ENCODE results near the gene RBM38. TPM values are rescaled to one million over a fixed set of nuclear protein-coding genes. Genes with fewer than 3 reads are reported as not detected.
"Not testable (repeated sequence)": the region's sequence is repeated elsewhere in the genome, so short reads cannot be mapped to it uniquely, and the experiment has no call there.

Gene RBM38
- total RNA-seq, 4 donors from 2014 or later, result 11.0 to 16.0 (median 12.0) TPM

DNA sequence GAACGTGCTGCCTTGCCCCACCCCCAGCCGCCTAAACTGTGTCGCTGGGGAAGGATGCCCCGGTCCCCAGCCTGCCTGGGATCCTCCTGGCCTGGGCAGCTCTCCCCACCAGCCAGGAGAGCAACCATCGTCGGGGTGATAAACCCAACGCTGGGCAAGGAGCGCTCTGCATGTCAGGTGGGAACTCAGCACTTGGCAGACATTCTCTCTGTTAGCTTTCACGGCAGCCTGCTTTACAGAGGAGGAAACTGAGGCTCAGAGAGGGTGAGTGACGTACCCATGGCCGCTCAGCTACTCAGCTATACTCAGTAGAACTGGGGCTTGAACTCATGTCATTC lies 37.9 kb downstream of the RBM38 start:
- Histone ChIP-seq H3K27me3 (no peaks in the 10 kb centered on the region), H3K27ac (no peak overlapping the region), H3K36me3 (no peaks in the 10 kb centered on the region), H3K4me3 (replicated peaks in 1 of 3) (no peak overlapping the region), H3K9me3 (no peaks in the 10 kb centered on the region), H3K4me1 (peaks cover 0 to 3% of the 10 kb centered on the region in 2 donors)
- intact Hi-C loops (cut with DNase I), result no loop called here
- TF ChIP-seq CTCF (IDR thresholded peaks at IDR 0.05), result no peak
- no peak for TF ChIP-seq POLR2A (IDR thresholded peaks at IDR 0.05)
- WGBS, 2 donors, result 96% methylated on average over 6 of the region's 11 CpGs; no CpG with 5 or more reads in 1 of the 2 donors
- DNase-seq, result no peak

DNA sequence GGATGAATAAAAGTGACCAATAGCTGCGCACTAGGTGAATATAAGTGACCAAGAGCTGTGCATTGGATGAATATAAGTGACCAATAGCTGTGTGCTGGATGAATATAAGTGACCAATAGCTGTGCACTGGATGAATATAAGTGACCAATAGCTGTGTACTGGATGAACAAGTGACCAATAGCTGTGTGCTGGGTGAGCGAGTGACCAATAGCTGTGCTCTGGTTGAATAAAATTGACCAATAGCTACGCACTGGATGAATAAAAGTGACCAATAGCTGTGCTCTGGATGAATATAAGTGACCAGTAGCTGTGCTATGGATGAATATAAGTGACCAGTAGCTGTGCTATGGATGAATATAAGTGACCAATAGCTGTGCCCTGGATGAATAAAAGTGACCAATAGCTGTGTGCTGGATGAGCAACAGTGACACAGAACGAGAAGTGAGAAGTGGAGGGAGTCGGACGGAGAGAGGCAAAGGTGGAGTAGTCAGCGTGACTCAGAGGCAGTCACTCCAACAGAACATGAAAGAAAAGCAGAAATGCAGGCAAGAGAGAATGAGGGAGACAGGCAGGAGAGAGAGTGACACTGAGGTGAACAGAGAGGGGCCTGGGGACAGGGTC lies 38.5 kb downstream of the RBM38 start:
- H3K4me1 ChIP-seq, result peaks cover 0 to 3% of the 10 kb centered on the region in 2 donors
- no peak overlapping the region for H3K4me3 ChIP-seq (replicated peaks in 1 of 3)
- 78 to 86% methylated on average over 7 of the region's 7 CpGs for WGBS, 2 donors
- no peak overlapping the region for H3K27ac ChIP-seq
- H3K36me3 ChIP-seq, result no peaks in the 10 kb centered on the region
- no peaks in the 10 kb centered on the region for H3K27me3 ChIP-seq
- intact Hi-C loops (cut with DNase I), result no loop called here
- TF ChIP-seq CTCF (IDR thresholded peaks at IDR 0.05) (no peak), POLR2A (IDR thresholded peaks at IDR 0.05) (no peak)
- DNase-seq, result no peak
- no peaks in the 10 kb centered on the region for H3K9me3 ChIP-seq

DNA sequence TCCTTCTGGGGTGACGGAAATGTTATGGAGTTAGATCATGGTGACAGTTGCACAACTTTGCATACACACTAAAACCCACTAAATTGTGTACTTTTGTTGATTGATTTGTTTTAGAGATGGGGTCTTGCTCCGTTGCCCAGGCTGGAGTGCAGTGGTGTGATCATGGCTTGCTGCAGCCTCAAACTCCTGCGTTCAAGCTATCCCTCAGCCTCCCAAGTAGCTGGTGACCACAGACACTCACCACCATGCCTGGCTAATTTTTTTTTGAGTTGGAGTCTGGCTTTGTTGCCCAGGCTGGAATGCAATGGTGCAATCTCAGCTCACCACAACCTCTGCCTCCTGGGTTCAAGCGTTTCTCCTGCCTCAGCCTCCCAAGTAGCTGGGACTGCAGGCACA lies 39.0 kb downstream of the RBM38 start:
- WGBS, 2 donors, result 88% methylated on average over 4 of the region's 4 CpGs
- H3K9me3 ChIP-seq; intact Hi-C loops (cut with DNase I): not testable (repeated sequence)

GRCh38 chr20:57431539-57431835 lies 40.3 kb downstream of the RBM38 start:
- peaks cover 9 to 13% of the 10 kb centered on the region in 2 donors for H3K4me1 ChIP-seq
- DNase-seq, result no peak
- 60 to 74% methylated on average over 3 to 5 of the region's 5 CpGs for WGBS, 2 donors

More for the DNA sequence above, 39.0 kb downstream of the RBM38 start:
- H3K4me3 ChIP-seq (replicated peaks in 1 of 3); H3K36me3 ChIP-seq; DNase-seq; H3K4me1 ChIP-seq; H3K27me3 ChIP-seq; H3K27ac ChIP-seq: not testable (repeated sequence)

GRCh38 chr20:57432480-57432861 lies 41.3 kb downstream of the RBM38 start:
- Histone ChIP-seq H3K36me3 (no peaks in the 10 kb centered on the region), H3K4me3 (replicated peaks in 1 of 3) (no peak overlapping the region), H3K27ac (no peak overlapping the region), H3K4me1 (peaks cover 9 to 13% of the 10 kb centered on the region in 2 donors), H3K27me3 (no peaks in the 10 kb centered on the region), H3K9me3 (no peaks in the 10 kb centered on the region)
- TF ChIP-seq POLR2A (IDR thresholded peaks at IDR 0.05) (no peak), CTCF (IDR thresholded peaks at IDR 0.05) (no peak)
- no peak for DNase-seq
- intact Hi-C loops (cut with DNase I), result no loop called here
- WGBS, 2 donors, result 85 to 87% methylated on average over 7 of the region's 7 CpGs

More at GRCh38 chr20:57431539-57431835, 40.3 kb downstream of the RBM38 start:
- no peak overlapping the region for H3K4me3 ChIP-seq (replicated peaks in 1 of 3)
- intact Hi-C loops (cut with DNase I), result no loop called here
- H3K36me3 ChIP-seq, result no peaks in the 10 kb centered on the region
- no peak overlapping the region for H3K27ac ChIP-seq
- H3K27me3 ChIP-seq, result no peaks in the 10 kb centered on the region
- TF ChIP-seq CTCF (IDR thresholded peaks at IDR 0.05) (no peak), POLR2A (IDR thresholded peaks at IDR 0.05) (no peak)
- H3K9me3 ChIP-seq, result no peaks in the 10 kb centered on the region

Measured in thyroid gland (tissue), 4 donors.